Measurements from ENCODE around the gene OSBPL1A. TPM values are rescaled to one million over a fixed set of nuclear protein-coding genes. Genes with fewer than 3 reads are reported as not detected.

OSBPL1A gene
- total RNA-seq, 4 donors from 2014 or later: 67.6 to 208 (median 87.3) TPM

DNA sequence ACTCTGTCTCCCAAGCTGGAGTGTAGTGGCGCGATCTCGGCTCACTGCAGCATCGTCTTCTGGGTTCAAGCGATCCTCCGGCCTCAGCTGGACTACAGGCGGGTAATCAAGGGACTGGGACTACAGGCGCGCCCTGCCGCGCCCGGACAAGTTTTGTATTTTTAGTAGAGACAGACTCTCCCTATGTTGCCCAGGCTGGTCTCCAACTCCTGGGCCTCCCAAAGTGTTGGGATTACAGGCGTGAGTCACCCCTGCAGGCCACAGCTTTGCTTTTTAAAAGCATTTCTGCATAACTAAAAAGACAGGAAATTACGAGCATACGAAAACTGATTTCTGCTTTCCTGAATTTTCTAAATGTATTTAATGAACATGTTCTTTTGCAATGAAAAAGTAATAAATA, 916 bp upstream of the OSBPL1A start:
- TF ChIP-seq, protein P1, sequence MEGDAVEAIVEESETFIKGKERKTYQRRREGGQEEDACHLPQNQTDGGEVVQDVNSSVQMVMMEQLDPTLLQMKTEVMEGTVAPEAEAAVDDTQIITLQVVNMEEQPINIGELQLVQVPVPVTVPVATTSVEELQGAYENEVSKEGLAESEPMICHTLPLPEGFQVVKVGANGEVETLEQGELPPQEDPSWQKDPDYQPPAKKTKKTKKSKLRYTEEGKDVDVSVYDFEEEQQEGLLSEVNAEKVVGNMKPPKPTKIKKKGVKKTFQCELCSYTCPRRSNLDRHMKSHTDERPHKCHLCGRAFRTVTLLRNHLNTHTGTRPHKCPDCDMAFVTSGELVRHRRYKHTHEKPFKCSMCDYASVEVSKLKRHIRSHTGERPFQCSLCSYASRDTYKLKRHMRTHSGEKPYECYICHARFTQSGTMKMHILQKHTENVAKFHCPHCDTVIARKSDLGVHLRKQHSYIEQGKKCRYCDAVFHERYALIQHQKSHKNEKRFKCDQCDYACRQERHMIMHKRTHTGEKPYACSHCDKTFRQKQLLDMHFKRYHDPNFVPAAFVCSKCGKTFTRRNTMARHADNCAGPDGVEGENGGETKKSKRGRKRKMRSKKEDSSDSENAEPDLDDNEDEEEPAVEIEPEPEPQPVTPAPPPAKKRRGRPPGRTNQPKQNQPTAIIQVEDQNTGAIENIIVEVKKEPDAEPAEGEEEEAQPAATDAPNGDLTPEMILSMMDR (IDR thresholded peaks at IDR 0.05; ENCODE audit: low read depth): no peak

DNA sequence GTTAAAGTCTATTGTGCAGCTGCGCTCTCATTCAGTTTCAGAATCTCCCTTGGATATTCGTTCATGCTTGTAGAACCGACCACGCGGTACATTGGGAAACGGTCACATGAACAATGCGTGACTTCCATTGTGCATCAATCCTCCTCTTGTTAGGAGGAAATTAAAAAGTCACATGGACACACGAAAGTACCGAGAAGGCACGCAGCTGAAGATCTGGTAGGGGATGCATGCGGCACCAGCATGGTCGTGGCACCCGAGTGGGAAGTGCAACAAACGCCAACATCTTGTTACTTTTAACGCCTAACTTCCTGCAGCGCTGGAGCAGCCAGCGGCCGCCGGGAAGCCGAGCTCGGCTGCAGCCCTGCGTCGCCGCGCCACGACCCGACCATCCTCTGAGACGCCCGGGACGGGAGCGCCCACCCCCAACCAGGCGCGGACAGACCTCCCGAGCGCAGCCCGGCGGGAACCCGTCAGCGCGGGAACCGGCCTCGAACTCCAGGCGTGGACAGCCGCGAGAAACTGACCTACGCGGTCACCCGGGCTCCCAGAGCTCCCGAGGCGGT, 412 bp downstream of the OSBPL1A start:
- TF ChIP-seq, protein P1 (IDR thresholded peaks at IDR 0.05; ENCODE audit: low read depth): no peak

DNA sequence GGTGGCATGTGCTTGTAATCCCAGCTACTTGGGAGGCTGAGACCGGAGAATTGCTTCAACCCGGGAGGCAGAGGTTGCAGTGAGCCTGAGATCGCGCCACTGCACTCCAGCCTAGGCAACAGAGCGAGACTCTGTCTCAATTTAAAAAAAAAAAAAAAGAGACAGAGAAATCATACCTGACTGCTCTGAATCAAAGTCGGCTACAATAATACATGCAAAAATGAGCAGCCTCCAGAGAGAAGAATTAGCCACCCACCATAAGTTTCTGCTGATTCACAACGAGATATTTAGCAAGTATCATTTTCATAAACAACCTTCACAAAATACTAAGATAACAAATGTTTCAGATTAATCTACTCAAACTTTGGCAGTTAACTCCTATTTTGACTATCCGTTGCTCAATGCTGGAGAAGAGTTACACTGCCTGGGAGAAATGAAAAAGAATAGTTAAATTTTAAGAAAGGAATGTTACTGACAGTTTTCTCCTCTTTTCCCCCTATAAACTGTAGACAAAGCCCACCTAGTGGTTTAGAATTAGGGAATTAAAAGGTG, 1.5 kb downstream of the OSBPL1A start:
- TF ChIP-seq, protein P1 (IDR thresholded peaks at IDR 0.05; ENCODE audit: low read depth): no peak

DNA sequence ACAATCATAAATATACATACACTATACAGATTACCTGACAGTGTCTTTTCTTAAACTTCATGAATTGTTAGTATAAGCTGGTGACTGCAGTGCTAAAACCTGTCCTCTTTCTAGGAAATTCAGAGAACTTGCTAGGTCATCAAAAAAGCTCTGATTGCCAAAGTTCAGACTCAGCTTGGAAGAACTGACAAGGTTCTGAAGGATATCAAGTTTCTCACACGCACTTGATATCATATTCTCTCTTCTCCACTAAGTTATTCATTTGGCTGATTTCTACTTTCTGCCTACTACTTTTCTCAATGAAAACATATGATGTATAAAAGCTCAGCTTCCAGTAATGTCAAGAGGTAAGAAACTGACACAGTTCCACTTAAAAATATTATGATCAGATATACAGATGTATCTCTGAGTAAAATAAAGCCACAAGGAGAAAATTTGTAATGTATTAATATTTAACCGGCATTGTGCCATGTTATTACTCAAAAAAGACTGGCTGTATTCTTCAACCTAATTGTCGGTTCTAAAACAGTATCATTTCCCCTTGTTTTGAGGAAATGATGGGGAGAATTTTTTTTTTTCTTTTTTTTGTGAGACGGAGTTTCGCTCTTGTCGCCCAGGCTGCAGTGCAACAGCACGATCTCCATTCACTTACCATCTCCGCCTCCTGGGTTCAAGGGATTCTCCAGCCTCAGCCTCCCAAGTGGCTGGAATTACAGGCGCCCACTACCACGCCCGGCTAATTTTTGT, 2.4 kb downstream of the OSBPL1A start:
- TF ChIP-seq, protein P1 (IDR thresholded peaks at IDR 0.05; ENCODE audit: low read depth): no peak

DNA sequence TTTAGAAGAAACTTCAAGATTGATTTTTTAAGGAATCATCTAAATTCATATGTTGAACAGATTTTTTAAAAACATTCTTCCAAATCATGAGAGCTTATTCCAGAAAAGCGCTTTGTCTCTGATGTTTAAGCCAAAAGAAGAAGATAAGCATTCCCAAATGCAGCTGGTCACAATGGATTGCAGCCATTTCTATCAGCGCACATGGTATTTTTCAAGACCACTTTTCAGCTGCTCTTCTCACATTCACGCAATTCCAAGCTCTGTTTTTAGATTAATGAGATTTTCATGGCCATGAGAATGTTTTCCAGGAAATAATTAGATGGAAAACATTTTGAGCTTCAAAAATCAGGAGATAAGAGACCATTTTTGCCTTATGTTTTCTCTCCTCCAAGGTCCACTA, 8.7 kb downstream of the OSBPL1A start:
- TF ChIP-seq, protein P1 (IDR thresholded peaks at IDR 0.05; ENCODE audit: low read depth): no peak

DNA sequence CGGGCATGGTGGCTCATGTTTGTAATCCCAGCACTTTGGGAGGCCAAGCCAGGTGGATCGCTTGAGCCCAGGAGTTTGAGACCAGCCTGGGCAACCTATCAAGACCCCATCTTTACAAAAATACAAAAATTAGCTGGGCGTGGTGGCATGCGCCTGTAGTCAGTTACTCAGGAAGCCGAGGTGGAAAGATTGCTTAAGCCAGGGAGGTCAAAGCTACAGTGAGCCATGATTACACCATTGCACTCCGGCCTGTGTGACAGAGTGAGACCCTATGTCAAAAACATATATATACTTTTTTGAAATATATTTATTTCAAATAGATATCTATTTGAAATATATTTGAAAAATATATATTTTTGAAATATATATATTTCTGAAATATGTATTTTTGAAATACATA, 10.9 kb downstream of the OSBPL1A start:
- TF ChIP-seq, protein P1 (IDR thresholded peaks at IDR 0.05; ENCODE audit: low read depth): no peak

DNA sequence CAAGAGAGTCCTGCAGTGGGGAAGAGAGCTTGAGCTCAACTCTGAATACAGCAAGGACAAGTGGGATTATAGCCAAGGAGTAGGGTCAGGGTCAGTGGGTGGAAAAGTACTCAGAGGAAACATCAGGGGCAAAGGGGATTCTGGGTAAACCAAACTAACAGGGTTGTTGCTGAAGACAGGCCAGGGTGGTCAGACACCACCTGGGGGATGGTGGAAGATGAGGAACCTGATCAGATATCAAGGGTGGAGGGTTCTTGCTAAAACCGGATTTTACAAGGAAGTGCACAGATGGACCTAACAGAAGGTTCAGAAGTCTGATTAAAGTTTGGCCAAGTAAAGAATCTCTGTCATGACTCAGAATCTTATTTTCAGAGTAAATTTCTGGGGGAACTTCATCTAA, 16.5 kb downstream of the OSBPL1A start:
- TF ChIP-seq, protein P1 (IDR thresholded peaks at IDR 0.05; ENCODE audit: low read depth): no peak

All from subcutaneous adipose tissue (tissue), 4 donors.